ENCODE data around the gene RDH12. TPM values are rescaled to one million over a fixed set of nuclear protein-coding genes. Genes with fewer than 3 reads are reported as not detected.
"Not testable (repeated sequence)": the region's sequence is repeated elsewhere in the genome, so short reads cannot be mapped to it uniquely, and the experiment has no call there.

The RDH12 gene
- total RNA-seq, 1 experiment from 2014 or later, result 0.29 TPM

DNA sequence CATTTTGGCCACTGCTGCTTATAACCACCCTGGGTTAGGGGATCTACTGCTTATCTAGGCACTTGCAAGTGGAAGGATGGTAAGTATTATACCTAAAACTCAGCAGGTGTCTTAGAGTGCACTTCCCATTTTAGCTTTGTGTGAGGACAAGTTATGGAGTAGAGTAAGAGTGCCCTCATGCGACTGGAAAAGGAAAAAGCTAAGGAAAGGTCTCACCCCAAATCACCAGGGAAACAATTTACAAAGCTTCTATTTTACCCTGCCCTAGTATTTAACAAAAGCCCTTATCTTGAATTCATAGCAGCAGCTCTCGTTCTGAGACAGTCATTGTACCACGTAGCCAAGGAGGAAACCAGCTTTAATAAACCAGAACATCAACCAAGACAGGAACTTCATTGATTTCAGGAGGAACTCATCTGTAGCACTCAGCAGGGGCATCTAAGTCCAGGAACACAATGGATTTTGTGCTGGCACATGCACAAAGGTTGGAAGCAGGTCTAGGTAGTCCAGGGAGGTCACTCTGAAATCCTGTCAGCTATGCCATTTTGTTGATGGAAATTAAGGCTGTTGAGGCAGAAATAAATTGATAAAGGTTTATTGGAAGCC is 2.9 kb downstream of the RDH12 start:
- DNase-seq (ENCODE audit: low read depth), result peak; percentile 69

DNA sequence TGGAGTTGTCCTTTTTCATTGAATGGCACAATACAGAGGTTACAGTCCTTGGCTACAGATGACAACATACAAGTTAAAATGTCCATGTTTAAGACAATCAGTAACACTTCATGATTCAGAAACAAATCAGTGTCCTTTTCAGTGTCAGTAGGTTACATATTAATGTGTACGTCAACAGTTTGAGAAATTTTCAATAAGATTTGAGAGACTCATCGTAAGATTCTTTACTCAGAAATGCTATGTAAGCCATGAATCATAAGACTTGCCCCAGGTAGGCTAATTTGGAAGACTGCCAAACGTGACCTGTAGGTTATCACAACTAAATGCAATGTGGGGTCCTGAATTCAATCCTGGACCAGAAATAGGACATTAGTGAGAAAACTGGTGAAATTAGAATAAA is 3.5 kb downstream of the RDH12 start:
- no peak for DNase-seq (ENCODE audit: low read depth)

DNA sequence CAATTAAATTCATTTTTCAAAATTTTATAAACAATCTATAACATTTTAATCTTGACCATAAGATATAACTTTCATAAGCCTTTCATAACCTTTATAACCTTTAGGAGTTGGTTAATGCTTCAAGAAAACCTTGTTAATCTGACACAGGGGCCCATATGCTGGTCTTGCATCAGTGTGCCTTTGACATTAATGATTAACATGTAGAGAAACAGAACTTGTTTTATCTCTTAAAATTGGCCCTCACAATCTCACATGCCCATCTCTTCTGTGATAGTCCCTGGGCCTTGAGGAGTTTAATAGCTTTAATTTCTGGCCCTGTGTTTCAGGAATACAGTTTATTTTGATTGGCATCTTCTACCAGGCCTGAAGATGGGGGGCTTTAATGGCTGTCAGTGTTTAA is 7.7 kb downstream of the RDH12 start:
- DNase-seq (ENCODE audit: low read depth), result not testable (repeated sequence)

DNA sequence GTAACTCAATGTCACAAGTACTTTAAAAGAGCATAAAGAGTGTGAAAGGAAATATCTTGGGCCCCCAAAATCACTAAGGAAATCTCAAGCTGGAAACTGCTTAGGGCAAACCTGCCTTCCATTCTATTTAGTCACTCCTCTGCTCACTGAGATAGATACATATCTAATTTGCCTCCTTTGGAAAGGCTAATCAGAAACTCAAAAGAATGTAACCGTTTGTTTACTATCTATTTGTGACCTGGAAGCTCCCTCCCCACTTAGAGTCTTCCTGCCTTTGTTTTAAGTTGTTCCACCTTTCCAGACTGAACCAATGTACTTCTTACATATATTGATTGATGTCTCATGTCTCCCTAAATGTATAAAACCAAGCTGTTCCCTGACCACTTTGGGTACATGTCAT is 8.1 kb downstream of the RDH12 start:
- DNase-seq (ENCODE audit: low read depth), result not testable (repeated sequence)

DNA sequence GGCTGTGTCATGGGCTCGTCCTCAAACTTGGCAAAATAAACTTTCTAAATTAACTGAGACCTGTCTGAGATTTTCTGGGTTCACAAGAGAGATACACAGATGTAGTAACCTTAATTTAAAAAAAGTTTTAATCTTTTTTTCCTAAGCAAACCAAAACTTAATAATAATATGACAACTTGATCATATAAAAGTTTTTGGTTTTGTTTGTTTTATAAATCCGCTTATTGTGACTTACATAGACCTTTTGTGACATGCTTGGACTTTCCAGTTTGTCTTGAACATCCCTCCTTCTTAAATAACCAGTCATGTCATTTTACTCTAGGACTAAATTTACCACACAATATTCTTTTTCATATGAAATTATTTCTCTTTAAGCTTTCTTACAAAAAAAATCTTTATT is 8.5 kb downstream of the RDH12 start:
- peak; percentile 21 for DNase-seq (ENCODE audit: low read depth)

DNA sequence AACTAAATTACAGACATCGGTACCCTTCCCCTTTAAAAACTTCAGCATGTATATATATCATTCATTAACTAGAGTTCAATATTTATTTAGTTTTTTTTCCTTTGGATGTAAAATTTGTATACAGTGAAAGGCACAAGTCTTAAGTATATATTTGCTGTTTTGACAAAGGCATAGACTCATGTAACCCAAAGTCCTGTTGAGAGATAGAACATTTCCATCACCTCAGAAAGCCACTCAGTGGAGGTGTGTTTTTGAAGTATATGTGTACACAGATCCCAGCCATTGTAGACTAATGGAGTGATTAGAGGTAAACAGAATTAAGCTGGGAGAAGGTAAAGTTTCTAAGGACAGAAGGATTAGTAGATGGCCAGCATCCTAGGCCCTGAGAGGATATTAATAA is 15.4 kb downstream of the RDH12 start:
- DNase-seq (ENCODE audit: low read depth), result no peak

DNA sequence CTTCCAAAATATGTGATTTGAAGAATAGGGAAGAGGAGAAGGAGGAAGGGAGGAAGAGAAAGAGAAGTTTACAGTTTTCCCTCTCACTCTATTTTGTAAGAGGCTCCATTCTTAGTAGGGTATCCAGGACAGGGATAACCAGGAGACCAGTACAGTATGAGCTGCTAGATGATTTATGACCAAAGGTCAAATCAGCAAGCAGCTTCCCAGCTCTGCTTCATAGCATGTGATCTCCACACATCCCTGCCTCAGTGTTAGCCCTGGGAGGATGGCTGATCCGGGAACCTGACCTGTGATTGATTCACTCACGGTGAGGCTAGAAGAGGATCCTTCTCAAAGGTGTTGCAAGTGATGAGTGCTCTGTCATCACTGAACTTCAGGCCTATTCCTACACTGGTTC is 16.6 kb downstream of the RDH12 start:
- no peak for DNase-seq (ENCODE audit: low read depth)

DNA sequence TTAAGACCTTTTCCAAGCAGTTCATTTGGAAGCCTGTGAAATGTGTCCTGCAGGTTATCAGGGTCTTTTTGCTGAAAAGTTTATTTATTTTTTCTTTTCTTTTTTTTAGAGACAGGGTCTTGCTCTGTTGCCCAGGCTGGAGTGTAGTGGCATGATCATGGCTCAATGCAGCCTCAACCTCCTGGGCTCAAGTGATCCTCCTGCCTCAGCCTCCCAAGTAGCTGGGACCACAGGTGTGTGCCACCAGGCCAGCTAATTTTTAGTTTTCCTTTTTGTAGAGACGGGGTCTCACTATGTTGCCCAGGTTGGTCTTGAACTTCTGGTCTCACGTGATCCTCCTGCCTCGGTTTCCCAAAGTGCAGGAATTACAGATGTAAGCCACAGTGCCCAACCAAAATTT is 17.7 kb downstream of the RDH12 start:
- DNase-seq (ENCODE audit: low read depth), result not testable (repeated sequence)

DNA sequence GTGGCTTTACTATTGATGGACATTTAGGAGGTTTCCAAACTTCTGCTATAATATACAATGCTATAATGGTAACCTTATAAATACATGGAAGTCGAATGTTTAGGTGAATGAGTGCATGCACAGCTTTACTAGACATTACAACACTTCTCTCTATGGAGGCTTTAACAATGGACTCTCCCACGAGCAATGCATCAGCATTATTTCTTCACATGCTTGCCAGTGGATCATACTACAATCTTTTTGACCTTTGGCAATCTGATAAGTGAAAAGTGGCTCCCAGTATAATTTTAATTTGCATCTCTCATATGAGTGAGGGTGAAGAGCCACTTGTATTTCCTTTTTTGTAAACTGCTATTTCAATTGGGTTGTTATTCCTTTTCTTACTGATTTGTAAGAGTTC is 18.2 kb downstream of the RDH12 start:
- no peak for DNase-seq (ENCODE audit: low read depth)

DNA sequence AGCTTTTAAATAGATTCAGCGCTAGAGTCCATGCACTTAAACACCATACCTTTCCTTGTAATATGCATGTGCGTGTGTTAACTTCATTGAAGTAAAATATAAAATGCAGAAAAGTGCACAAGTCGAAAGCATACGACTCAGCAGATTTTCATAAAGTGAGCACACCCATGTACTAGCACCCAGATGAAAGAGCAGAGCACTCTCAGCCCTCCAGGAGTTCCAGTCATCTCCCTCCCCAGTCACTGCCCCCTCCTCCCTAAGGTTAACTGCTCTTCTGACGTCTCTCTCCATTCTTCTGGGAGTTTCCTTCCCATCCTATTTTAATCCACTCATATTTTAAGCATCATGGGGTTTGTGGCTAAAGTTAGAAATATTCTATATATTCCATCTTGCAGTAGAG is 20.2 kb downstream of the RDH12 start:
- DNase-seq (ENCODE audit: low read depth), result no peak

DNA sequence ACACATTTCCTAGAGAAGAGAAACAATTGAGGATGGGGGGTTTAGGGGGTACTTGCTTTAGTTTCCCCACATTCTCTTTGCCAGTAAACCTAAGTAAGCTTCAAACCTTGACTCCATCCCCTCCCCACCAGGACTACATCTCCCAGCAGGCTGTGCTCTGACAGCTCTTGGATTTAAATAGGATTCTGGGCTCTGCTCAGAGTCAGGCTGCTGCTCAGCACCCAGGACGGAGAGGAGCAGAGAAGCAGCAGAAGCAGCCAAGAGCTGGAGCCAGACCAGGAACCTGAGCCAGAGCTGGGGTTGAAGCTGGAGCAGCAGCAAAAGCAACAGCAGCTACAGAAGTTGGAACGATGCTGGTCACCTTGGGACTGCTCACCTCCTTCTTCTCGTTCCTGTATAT is 20.6 kb downstream of the RDH12 start:
- DNase-seq (ENCODE audit: low read depth), result peak; percentile 12

DNA sequence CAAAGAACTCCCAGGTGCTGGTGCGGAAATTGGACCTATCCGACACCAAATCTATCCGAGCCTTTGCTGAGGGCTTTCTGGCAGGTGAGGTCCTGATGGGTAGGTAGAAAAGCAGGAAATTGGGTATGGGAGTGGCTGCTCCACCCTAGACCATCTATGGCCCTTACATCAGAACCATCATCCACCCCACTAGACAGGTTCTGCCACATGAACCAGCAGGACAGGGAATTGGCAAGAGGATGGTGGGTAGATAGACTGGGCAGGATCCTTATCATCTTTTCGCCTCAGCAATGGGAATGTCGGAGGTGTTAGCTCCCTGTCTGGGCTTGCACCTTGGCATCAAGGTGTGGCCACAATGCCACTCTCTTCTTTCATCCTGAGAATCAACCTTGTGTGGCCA is 23.5 kb downstream of the RDH12 start:
- no peak for DNase-seq (ENCODE audit: low read depth)

DNA sequence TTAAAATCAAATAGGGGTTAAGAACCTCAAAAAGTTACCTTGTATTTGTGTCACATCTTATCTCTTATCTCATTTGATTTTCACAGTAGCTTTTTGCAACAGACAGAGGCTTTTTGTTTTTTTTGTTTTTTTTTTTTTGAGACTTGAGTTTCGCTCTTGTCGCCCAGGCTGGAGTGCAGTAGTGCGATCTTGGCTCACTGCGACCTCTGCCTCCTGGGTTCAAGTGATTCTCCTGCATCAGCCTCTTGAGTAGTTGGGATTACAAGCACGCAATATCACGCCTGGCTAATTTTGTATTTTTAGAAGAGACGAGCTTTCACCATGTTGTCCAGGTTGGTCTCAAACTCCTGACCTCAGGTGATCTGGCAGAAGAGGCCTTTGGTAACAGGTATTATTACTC is 25.7 kb downstream of the RDH12 start:
- DNase-seq (ENCODE audit: low read depth), result no peak

DNA sequence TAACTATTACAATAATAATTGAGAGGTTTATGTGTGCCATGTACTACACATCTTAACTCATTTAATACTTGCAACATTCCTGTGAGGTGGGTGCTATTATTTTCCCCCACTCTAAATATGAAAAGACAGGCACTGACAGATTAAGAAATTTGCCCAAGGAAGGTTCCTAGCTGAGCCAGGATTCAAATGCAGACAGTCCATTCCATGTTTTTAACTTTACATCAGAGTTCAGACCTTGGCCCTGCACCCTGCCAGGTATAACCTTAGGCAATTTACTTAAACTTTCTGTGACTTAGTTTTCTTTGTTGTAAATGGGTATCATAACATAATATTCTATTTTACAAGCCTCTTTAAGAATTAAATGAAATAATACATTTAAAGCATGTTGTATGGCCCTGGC is 26.6 kb downstream of the RDH12 start:
- no peak for DNase-seq (ENCODE audit: low read depth)

DNA sequence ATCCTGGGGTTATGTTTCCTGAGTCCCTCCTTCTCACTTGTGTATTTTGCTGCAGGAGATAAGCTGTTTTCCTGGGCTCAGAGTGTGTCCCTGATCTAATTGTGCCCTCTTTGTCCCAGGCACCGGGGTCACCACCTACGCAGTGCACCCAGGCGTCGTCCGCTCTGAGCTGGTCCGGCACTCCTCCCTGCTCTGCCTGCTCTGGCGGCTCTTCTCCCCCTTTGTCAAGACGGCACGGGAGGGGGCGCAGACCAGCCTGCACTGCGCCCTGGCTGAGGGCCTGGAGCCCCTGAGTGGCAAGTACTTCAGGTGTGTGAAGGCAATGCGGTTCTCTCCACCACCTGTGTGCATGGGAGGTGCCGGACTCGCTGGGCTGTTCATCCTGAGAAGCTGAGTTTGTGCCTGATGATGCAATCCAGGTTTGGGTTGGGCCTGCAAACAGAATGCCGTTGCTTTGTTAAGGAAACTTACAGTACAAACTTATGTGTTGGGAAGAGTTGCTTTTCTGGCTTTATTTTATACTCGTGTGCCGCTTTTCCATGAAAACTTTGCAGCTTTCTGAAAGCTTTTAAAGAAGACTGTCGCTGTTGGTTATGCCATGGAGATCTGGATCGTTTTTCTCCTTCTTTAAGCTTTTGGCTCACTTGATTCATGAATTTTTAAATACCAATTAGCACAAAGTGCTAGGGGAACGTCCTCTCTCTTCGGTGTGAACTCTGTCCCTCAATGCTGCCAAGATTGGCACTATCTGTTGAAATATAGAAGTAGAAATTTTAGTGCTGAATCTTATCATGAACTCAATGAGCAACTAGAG is 27.6 kb downstream of the RDH12 start:
- no peak for DNase-seq (ENCODE audit: low read depth)

DNA sequence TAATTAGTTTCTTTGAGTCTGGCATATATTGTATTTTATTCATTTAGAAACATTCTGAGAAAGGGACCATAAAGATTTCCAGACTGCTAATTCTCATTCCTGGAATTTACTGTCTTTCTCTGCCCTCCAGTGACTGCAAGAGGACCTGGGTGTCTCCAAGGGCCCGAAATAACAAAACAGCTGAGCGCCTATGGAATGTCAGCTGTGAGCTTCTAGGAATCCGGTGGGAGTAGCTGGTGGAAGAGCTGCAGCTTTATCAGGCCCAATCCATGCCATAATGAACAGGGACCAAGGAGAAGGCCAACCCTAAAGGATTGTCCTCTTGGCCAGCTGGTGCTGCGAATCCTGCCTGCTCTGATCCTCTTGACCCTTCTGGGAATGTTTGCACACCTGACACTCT is 31.9 kb downstream of the RDH12 start:
- DNase-seq (ENCODE audit: low read depth), result no peak

DNA sequence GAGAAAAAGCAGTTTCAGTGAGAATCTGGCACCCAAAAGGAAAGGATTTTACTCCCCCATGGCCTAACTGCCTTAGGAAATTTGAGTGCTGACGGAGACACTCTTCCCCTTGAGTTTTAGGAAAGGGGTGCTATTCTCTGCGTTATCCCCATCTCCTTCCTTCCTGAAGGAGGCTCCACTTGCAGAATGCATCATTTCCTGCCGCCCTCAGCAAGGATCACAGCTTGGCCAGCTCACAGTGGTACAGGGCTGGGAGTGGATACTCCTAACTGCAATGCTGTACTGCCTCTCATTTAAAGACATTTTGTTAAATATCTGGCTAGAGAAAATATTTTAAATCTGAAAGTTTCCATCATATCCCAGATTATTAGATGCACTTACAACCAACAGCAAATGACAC is 33.0 kb downstream of the RDH12 start:
- peak; percentile 52 for DNase-seq (ENCODE audit: low read depth)

DNA sequence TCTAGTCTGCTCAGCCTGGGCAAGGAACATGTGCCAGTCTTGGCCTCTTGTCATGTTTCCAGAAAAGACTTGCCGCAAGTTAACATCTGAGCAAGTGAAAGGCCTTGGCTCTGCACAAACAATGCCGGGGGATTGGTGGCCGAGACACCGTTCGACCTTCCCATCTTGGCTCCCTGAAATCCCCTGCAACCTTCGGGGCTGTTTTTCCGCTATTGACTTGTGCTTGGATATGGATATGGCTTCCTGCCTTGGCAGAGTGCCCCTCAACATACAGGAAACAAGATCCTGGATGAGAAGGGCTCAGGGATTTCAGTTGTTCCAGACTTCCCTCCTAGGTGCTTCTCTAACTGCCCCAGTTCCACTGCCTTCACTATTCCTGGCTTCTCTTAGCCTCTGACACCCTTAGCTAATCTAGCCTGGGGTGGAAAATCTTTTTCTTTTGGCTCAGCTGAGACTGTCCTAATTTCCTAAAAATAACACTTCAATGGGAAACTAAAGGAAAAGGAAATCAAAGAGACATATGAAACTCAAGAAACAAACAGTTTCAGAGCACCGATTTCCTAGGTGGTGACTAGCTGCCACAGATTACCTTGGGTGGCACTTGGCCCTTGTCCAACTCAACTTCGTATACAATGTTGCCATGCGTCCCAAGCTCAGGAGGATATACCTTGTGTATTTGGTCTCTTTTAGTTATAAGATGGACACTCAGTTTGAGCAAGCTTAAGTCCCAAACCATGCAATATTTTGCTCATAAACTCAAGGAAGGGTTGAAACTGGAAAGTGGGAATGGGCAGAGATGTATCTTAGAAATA is 33.9 kb downstream of the RDH12 start:
- DNase-seq (ENCODE audit: low read depth), result no peak

DNA sequence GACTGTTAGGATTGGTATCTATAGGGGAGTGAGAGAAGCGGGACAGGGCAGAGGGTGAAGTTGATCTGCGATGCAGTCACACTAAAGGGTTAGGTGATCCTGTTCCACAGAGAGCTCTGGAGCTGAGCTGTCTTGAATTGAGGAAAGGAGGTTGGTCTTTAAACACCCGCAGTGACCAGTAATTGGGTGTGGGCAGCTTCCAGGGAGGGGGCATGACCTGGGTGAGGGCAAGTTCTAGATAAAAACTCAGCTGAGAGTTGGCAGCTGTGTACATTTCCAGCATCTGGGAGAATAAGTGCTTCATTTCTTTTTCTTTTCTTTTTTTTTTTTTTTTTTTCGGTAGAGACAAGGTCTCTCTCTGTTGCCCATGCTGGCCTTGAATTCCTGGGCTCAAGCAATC is 35.1 kb downstream of the RDH12 start:
- no peak for DNase-seq (ENCODE audit: low read depth)

DNA sequence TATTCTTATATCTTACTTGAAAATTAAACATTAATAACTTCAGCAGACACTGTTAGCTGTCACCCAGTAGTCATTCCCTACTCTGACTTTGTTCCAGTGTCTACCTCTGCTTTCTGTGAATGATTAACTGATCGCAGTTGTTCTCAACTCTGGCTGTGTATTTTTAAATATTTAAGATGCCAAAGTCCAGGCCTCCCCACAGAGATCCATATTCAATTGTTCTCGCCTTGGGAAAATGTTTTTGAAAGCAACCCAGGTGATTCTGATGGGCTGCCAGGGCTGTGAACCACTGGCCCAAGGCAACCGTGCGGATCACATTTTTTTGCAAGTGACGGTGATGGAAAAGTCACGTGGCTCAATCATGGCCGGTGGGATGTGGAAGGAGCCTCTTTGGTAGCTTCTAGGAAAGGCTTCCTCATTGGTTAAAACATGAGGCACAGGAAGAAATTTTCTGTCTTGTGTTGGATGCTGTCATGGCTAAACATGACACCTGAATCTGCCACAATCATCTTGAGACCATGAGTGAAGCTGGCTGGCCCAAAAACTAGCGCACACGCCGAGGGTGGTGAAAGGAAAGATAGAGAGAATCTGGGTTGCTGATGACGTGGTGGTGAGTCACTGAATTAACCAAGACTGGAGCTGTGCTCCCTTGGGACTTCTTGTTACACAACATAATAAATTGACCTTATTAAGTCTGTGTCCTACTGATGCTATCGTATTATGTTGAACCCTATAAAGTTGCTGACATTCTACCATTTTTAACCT is 37.2 kb downstream of the RDH12 start:
- peak; percentile 87 for DNase-seq (ENCODE audit: low read depth)

DNA sequence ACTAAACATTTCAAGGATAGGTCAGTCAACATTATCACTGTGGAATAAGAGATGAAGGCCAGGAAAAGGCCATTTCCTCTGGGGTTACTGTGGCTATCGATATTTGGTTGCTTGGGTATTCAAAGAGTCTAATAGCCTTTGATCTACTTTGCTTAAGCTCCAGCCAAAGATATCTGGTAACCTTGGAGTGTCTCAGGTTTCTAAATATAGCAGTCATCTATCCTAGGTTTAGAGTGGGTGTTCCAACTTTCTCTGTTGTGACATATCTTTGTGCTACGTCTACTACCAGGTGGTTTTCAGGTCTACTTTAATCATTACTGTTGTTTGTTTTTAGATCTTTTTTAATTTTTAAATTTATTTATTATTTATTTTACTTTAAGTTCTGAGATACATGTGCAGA is 42.4 kb downstream of the RDH12 start:
- no peak for DNase-seq (ENCODE audit: low read depth)

DNA sequence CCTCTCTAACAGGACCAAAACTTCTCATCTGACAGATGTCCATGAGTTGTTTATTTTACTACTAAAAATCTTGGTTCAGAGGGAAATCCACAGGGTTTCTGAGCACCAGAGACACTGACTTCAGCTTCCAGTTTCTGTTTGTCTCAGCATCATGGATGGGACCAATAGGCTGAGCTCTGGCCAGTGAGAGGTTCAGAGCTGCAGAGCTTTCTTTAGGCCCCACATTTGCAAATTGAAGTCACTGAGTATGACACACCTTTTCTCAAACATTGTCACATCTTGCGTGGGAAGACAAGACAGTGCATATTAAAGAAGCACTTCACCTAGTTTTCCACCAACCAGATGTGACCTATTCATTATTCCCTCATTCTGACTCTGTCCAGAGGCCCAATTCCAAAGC is 45.2 kb downstream of the RDH12 start:
- DNase-seq (ENCODE audit: low read depth), result no peak

Measured in HT1080 (cell line).